GM12872 (cell line): ENCODE measurements around the gene SRF.

ENCODE experiments used
- CTCF ChIP-seq: IDR thresholded peaks from 3 replicates; pipeline ENCODE4 v1.5.1; 2011; ENCODE audit warnings: low read depth, mild to moderate bottlenecking, low read length, moderate library complexity; ENCODE audit not compliant: insufficient read depth

SRF gene

GRCh38 chr6:43181621-43181941 is 10.5 kb downstream of the SRF start:
- no peak for TF ChIP-seq CTCF

GRCh38 chr6:43181942-43182860 is 11.1 kb downstream of the SRF start, which contains the start of gene CUL9:
TSS of gene CUL9 (plus strand) at chr6:43182196. CDS start at chr6:43184311, 2,115 bp downstream.
- TF ChIP-seq CTCF: no peak

- no peak for TF ChIP-seq CTCF
These were observed 12.4 kb downstream of the SRF start for GRCh38 chr6:43183441-43183840.

GRCh38 chr6:43184268-43184985 is 13.4 kb downstream of the SRF start:
- TF ChIP-seq CTCF: no peak

GRCh38 chr6:43185391-43185985 is 14.4 kb downstream of the SRF start:
- no peak for TF ChIP-seq CTCF

- TF ChIP-seq CTCF: no peak
These were observed 14.9 kb downstream of the SRF start for GRCh38 chr6:43186019-43186418.

GRCh38 chr6:43186706-43187105 is 15.6 kb downstream of the SRF start:
- TF ChIP-seq CTCF: no peak
